SK-N-MC (cell line): Measurements from ENCODE around the gene ANKS1B.

ENCODE experiments used
- DNase-seq: peaks from one replicate; pipeline ENCODE4 v3.0.0-alpha.2; 2011; ENCODE audit warnings: low read depth, low spot score
- H3K27ac ChIP-seq: fragments of 200-600 bp; sonication (generic); 2 replicates; pipeline ENCODE4 v1.5.1; 2016; ENCODE audit warnings: mixed run types
- H3K36me3 ChIP-seq: fragments of 200-600 bp; sonication (generic); 2 replicates; pipeline ENCODE4 v1.6.1; 2017; ENCODE audit warnings: antibody characterized with exemption, low read length, mixed read lengths; ENCODE audit not compliant: insufficient read depth
- H3K4me3 ChIP-seq: fragments of 200-600 bp; sonication (generic); 2 replicates; pipeline ENCODE4 v1.5.1; 2016
- H3K9ac ChIP-seq: fragments of 200-600 bp; sonication (generic); 2 replicates; pipeline ENCODE4 v1.8.0; 2017; ENCODE audit warnings: mixed run types, mixed read lengths; ENCODE audit not compliant: insufficient read length
- H3K9me3 ChIP-seq: fragments of 200-600 bp; sonication (generic); 2 replicates; pipeline ENCODE4 v1.6.1; 2017; ENCODE audit warnings: low read depth, mild to moderate bottlenecking, antibody characterized with exemption, low read length, moderate library complexity, mixed read lengths
- EZH2 ChIP-seq: fragments of 200-600 bp; sonication (generic); IDR thresholded peaks from one replicate; pipeline ENCODE4 v1.6.1; 2017; ENCODE audit warnings: antibody characterized with exemption
- FOXP2 ChIP-seq: optimal IDR thresholded peaks from 2 replicates; pipeline ENCODE3; 2011; ENCODE audit warnings: mild to moderate bottlenecking, moderate library complexity; ENCODE audit not compliant: insufficient read depth; ENCODE audit errors: extremely low read length, control extremely low read depth
- POLR2AphosphoS5 ChIP-seq: IDR thresholded peaks from 2 replicates; pipeline ENCODE4 v1.6.1; 2012; ENCODE audit warnings: mild to moderate bottlenecking, low read depth, low read length, borderline replicate concordance

ANKS1B gene

DNA sequence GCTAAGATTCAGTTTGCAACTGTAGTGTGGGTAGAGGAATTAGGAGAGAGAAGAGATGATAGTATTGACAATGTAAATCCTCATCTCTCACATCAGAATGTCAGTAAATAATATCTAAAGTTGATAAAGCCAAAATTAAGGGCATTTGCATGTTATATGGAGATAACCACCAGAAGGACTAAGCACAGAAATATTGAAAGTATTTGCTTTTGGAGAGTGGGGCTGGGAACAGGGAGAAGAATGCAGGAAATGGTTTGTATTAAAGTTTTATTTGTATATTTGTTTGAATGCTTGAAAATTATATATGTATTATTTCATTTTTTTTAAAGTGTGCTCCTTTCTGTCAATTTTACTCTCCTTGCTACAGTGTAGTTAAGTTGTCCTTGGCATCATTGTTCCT is 848.2 kb downstream of the ANKS1B start:
- no peak for TF ChIP-seq FOXP2
- no peak for TF ChIP-seq POLR2AphosphoS5
- no peak for TF ChIP-seq EZH2
- Histone ChIP-seq H3K36me3 (no peaks in the 10 kb centered on the region), H3K27ac (no peak overlapping the region), H3K9me3 (no peaks in the 10 kb centered on the region), H3K4me3 (no peak overlapping the region), H3K9ac (no peak overlapping the region)
- DNase-seq: no peak

DNA sequence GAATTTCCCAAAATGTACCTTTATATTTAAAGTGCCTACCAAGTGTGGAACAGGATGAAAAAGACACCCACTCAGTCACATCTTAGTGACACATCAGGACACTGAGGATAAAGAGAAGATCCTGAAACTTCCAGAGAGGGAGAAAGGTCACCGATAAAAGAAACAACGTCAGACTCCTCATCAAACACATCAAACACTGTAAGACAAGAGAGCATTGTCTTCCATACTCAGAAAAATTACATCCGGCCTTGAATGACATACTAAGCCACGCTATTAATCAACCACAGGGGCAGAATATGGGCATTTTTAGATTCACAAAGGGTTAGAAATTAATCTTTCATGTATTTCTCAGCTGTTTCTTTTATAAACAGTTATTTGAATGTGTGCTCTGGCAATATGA is 849.4 kb downstream of the ANKS1B start:
- no peaks in the 10 kb centered on the region for H3K36me3 ChIP-seq
- no peaks in the 10 kb centered on the region for H3K9me3 ChIP-seq
- no peak overlapping the region for H3K9ac ChIP-seq
- no peak for DNase-seq
- no peak overlapping the region for H3K27ac ChIP-seq
- no peak for TF ChIP-seq POLR2AphosphoS5
- no peak overlapping the region for H3K4me3 ChIP-seq

DNA sequence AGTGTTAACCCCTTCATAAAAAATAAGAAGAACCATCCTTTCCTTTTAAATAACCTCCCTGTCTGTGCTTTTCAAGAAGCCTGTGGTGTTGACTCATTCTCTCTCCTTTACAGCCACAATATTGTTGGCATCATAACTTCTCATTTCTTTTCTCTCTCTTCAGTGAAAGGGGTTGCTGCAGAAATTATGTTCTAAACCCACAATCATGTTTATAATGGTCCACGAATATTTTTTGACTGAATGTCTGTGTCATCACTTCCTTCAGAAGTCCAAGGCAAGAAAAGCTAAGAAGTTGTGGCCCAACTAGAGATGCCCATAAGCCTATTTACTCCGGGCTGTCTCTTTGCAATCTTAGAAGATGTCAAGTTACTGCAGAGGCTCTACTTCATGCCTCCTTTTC is 851.3 kb downstream of the ANKS1B start:
- Histone ChIP-seq H3K9ac (no peak overlapping the region), H3K9me3 (no peaks in the 10 kb centered on the region), H3K36me3 (no peaks in the 10 kb centered on the region), H3K27ac (no peak overlapping the region), H3K4me3 (no peak overlapping the region)
- TF ChIP-seq FOXP2 (no peak), EZH2 (no peak), POLR2AphosphoS5 (no peak)
- DNase-seq: no peak

DNA sequence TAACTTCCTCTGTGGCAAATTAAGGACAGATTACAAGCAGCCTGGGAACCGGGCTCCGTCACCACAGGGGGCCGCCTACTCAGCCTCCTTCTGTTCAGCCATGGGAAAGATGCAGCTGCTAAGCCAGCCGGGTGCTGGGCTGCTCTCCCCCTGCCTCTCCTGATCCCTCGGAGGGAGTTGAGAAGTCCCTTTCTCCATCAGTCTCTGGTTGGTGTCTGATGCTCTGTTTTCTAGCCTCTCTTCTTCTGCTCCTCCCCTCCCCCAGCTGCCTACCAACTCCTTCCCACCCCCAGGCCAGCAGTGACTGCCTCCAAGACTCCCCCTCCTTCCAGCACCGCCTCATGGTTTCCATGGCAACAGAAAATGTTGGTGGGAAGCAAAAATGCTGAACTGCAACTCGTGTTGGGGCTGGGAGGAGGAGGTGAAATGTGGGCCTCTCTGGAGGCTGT is 853.0 kb downstream of the ANKS1B start:
- no peaks in the 10 kb centered on the region for H3K9me3 ChIP-seq
- DNase-seq: peak; percentile 85
- H3K36me3 ChIP-seq: no peaks in the 10 kb centered on the region
- H3K4me3 ChIP-seq: peak overlapping the region; percentile 68
- no peak overlapping the region for H3K9ac ChIP-seq
- TF ChIP-seq FOXP2: no peak
- no peak for TF ChIP-seq EZH2
- TF ChIP-seq POLR2AphosphoS5: no peak
- peak overlapping the region; percentile 88 for H3K27ac ChIP-seq

DNA sequence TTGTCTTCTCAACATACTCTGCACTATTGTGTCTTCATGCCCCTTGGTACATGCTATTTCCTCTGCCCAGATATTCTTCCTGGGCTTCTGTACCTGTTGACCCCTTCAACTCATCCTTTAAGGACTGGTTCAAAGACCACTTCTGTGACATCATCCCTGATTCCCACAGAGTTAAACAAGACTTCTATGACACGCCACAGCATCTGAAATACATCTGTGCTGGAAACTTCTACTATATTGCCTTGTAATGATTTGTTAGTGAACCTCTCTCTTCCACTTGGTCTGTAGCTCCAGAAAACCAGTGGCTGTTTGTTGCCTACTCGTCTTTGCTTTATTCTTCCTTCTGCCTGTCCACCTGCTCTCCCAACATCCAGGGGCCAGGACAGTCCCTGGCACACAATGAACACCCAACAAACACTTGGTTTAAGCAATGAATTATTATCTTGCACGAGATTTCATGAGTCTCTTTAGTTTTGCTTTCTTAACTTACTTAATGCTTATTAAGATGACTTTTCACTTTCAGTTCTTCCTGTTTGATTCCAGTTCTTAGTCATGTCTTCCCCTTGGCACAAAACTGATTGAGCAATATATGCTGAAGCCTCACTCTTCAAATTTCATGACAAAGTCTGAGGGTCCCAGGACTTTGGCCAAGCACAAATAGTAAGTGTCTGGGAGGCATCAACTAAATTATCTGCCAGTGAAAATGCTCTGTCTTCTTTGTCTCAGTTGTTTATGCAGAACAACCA is 853.8 kb downstream of the ANKS1B start:
- Histone ChIP-seq H3K9ac (no peak overlapping the region), H3K4me3 (peak overlapping the region; percentile 68), H3K36me3 (no peaks in the 10 kb centered on the region), H3K27ac (peak overlapping the region; percentile 88), H3K9me3 (no peaks in the 10 kb centered on the region)
- TF ChIP-seq FOXP2: no peak
- no peak for TF ChIP-seq EZH2
- no peak for TF ChIP-seq POLR2AphosphoS5
- DNase-seq: peak; percentile 56

DNA sequence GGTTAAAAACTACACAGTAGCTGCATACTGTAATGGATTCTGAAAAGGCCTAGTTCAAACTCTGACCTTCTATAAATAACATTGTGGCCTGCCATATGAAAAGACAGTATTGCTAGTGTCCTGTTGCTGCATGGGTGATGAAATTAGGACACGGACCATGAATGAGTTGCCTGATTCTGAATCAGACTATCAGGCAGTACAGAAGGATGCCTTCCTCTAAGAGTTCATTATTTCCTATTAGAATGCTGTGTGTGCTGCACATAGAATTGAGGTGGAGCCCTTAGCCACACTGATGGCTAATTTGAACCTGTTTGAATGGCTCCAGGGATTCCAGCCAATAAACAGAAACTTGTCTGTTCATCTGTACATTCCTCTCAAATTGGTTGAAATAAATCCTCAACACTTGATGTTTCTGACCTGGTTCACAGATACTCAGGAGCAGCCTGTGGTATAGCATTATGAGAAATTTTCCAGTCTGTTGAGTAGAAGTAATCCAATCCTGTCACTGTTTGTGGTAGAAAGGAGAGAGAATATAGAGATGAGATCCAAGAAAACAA is 856.4 kb downstream of the ANKS1B start:
- no peak overlapping the region for H3K27ac ChIP-seq
- H3K9me3 ChIP-seq: no peaks in the 10 kb centered on the region
- DNase-seq: no peak
- no peak for TF ChIP-seq POLR2AphosphoS5
- no peak for TF ChIP-seq FOXP2
- TF ChIP-seq EZH2: no peak
- no peak overlapping the region for H3K9ac ChIP-seq
- no peak overlapping the region for H3K4me3 ChIP-seq
- no peaks in the 10 kb centered on the region for H3K36me3 ChIP-seq

DNA sequence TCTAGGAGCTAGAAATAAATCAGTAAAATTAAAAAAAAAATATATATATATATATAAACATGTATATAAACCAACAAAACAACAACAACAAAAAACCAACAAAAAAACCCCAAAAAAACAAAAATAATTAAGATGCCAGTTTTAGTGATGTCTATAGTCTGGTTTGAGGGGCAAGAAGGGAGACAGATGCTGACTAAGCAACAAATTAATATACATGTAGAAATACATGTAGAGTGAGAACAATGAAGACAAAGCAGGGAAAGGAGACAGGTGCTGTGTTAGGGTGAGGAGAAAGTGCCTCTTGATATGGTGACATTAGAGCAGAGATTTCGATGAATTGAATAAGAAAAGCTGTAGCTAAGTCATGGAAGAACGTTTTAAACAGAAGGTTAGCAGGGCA is 861.8 kb downstream of the ANKS1B start:
- TF ChIP-seq EZH2: no peak
- no peak for TF ChIP-seq FOXP2
- no peak for TF ChIP-seq POLR2AphosphoS5
- DNase-seq: no peak

DNA sequence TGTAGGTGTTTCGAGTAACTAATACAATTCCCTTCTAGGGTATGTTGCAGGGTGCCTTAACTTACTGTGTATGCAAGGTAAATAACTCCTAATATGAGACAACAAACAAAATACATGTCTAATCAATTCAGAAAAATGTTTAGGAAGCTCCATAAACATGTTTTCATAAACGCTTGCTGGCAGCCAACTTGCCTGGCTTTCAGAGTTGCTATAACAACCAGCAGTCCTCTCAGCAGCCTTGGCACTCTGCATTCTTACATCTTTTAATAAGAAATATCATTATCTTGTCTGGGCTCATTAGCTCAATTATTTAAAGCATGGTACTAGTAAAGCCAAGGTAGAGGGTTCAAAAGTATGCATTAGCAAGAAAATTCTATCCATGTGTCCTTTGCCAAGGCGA is 862.2 kb downstream of the ANKS1B start:
- Histone ChIP-seq H3K36me3 (no peaks in the 10 kb centered on the region), H3K4me3 (no peak overlapping the region), H3K9ac (no peak overlapping the region), H3K27ac (no peak overlapping the region), H3K9me3 (no peaks in the 10 kb centered on the region)
- TF ChIP-seq EZH2 (no peak), POLR2AphosphoS5 (no peak), FOXP2 (no peak)
- no peak for DNase-seq

More for the DNA sequence above, 861.8 kb downstream of the ANKS1B start:
- Histone ChIP-seq H3K36me3 (no peaks in the 10 kb centered on the region), H3K9ac (no peak overlapping the region), H3K9me3 (no peaks in the 10 kb centered on the region), H3K27ac (no peak overlapping the region), H3K4me3 (no peak overlapping the region)
